ENCODE results near the gene FOXP2. TPM values are rescaled to one million over a fixed set of nuclear protein-coding genes. Genes with fewer than 3 reads are reported as not detected.

The FOXP2 gene
- total and polyA plus RNA-seq, 2 experiments from 2014 or later = 10.0 to 14.7 TPM

- Histone ChIP-seq H2AFZ (no peak overlapping the region), H3K4me3 (no peak overlapping the region), H3K9me2 (replicated peaks; ENCODE audit: insufficient read depth) (no peaks in the 10 kb centered on the region), H3K4me2 (no peak overlapping the region), H3K79me2 (no peaks in the 10 kb centered on the region), H3K27me3 (no peaks in the 10 kb centered on the region), H3K36me3 (replicated peaks; ENCODE audit: insufficient read depth, low read depth) (no peaks in the 10 kb centered on the region), H3K9me3 (ENCODE audit: low read depth) (no peaks in the 10 kb centered on the region), H3K4me1 (ENCODE audit: insufficient read depth) (no peaks in the 10 kb centered on the region), H3K27ac (no peak overlapping the region), H4K20me1 (ENCODE audit: insufficient read depth, poor library complexity, severe bottlenecking) (no peaks in the 10 kb centered on the region)
- TF ChIP-seq EZH2 (IDR thresholded peaks at IDR 0.05; ENCODE audit: borderline replicate concordance) = no peak
- no peak for TF ChIP-seq CTCF (IDR thresholded peaks at IDR 0.05; ENCODE audit: poor library complexity)
- TF ChIP-seq EZH2phosphoT487 (IDR thresholded peaks at IDR 0.05; ENCODE audit: low read depth, severe bottlenecking, unreplicated experiment) = no peak
- 92% methylated on average over 2 of the region's 2 CpGs for WGBS (ENCODE audit: low lambda C conversion rate, missing lambda C conversion rate)
- no peak for DNase-seq (ENCODE audit: low spot score)
Observed at GRCh38 chr7:114392686-114393085, 21.9 kb upstream of the FOXP2 start.

- Histone ChIP-seq H3K4me2 (no peak overlapping the region), H3K9me2 (replicated peaks; ENCODE audit: insufficient read depth) (no peaks in the 10 kb centered on the region), H4K20me1 (ENCODE audit: insufficient read depth, poor library complexity, severe bottlenecking) (no peaks in the 10 kb centered on the region), H3K27me3 (no peaks in the 10 kb centered on the region), H3K79me2 (no peaks in the 10 kb centered on the region), H3K4me3 (no peak overlapping the region), H3K36me3 (replicated peaks; ENCODE audit: insufficient read depth, low read depth) (no peaks in the 10 kb centered on the region), H3K9me3 (ENCODE audit: low read depth) (no peaks in the 10 kb centered on the region), H3K27ac (no peak overlapping the region), H2AFZ (no peak overlapping the region), H3K4me1 (ENCODE audit: insufficient read depth) (no peaks in the 10 kb centered on the region)
- 60% methylated on average over 2 of the region's 2 CpGs for WGBS (ENCODE audit: low lambda C conversion rate, missing lambda C conversion rate)
- DNase-seq (ENCODE audit: low spot score) = no peak
- TF ChIP-seq EZH2 (IDR thresholded peaks at IDR 0.05; ENCODE audit: borderline replicate concordance) (no peak), CTCF (IDR thresholded peaks at IDR 0.05; ENCODE audit: poor library complexity) (no peak), EZH2phosphoT487 (IDR thresholded peaks at IDR 0.05; ENCODE audit: low read depth, severe bottlenecking, unreplicated experiment) (no peak)
Observed at GRCh38 chr7:114402876-114403635, 11.6 kb upstream of the FOXP2 start.

- Histone ChIP-seq H3K4me3 (no peak overlapping the region), H4K20me1 (ENCODE audit: insufficient read depth, poor library complexity, severe bottlenecking) (no peaks in the 10 kb centered on the region), H3K79me2 (no peaks in the 10 kb centered on the region), H3K4me1 (ENCODE audit: insufficient read depth) (no peaks in the 10 kb centered on the region), H3K27ac (no peak overlapping the region), H3K4me2 (no peak overlapping the region), H3K27me3 (no peaks in the 10 kb centered on the region), H3K9me2 (replicated peaks; ENCODE audit: insufficient read depth) (no peaks in the 10 kb centered on the region), H3K9me3 (ENCODE audit: low read depth) (no peaks in the 10 kb centered on the region), H3K36me3 (replicated peaks; ENCODE audit: insufficient read depth, low read depth) (no peaks in the 10 kb centered on the region), H2AFZ (no peak overlapping the region)
- peak; percentile 10 for DNase-seq (ENCODE audit: low spot score)
- TF ChIP-seq CTCF (IDR thresholded peaks at IDR 0.05; ENCODE audit: poor library complexity) = peak; percentile 48
- no peak for TF ChIP-seq EZH2 (IDR thresholded peaks at IDR 0.05; ENCODE audit: borderline replicate concordance)
- TF ChIP-seq EZH2phosphoT487 (IDR thresholded peaks at IDR 0.05; ENCODE audit: low read depth, severe bottlenecking, unreplicated experiment) = no peak
- WGBS (ENCODE audit: low lambda C conversion rate, missing lambda C conversion rate) = 19% methylated on average over 2 of the region's 2 CpGs
Observed at GRCh38 chr7:114405427-114405826, 9.2 kb upstream of the FOXP2 start.
